GM23248 (cell line): Measurements from ENCODE around the gene ZNF554. TPM values are rescaled to one million over a fixed set of nuclear protein-coding genes. Genes with fewer than 3 reads are reported as not detected.
"Not testable (repeated sequence)": the region's sequence is repeated elsewhere in the genome, so short reads cannot be mapped to it uniquely, and the experiment has no call there.

Experiments used
- DNase-seq: peaks from one replicate; pipeline ENCODE4 v3.0.0-alpha.2; 2015
- H2AFZ ChIP-seq: fragments of 200-600 bp; sonication (generic); 2 replicates; pipeline ENCODE4 v1.6.1; 2016; ENCODE audit warnings: antibody characterized with exemption
- H3F3A ChIP-seq: fragments of 200-600 bp; sonication (generic); 2 replicates; pipeline ENCODE4 v1.6.1; 2016; ENCODE audit warnings: mild to moderate bottlenecking, antibody characterized with exemption, mixed run types; ENCODE audit not compliant: insufficient read depth
- H3K27ac ChIP-seq: fragments of 200-600 bp; sonication (generic); 2 replicates; pipeline ENCODE4 v1.5.1; 2016; ENCODE audit warnings: mild to moderate bottlenecking
- H3K27me3 ChIP-seq: fragments of 200-600 bp; sonication (generic); replicated peaks from 2 replicates; pipeline ENCODE4 v1.6.1; 2016; ENCODE audit warnings: mild to moderate bottlenecking; ENCODE audit not compliant: insufficient read depth
- H3K36me3 ChIP-seq: fragments of 200-600 bp; sonication (generic); 2 replicates; pipeline ENCODE4 v1.6.1; 2016; ENCODE audit warnings: low read depth, mild to moderate bottlenecking
- H3K4me1 ChIP-seq: fragments of 200-600 bp; sonication (generic); 2 replicates; pipeline ENCODE4 v1.6.1; 2016; ENCODE audit warnings: mild to moderate bottlenecking; ENCODE audit not compliant: insufficient read depth
- H3K4me2 ChIP-seq: fragments of 200-600 bp; sonication (generic); one replicate; pipeline ENCODE4 v1.6.1; 2016; ENCODE audit warnings: mild to moderate bottlenecking; ENCODE audit not compliant: unreplicated experiment
- H3K4me3 ChIP-seq: fragments of 200-600 bp; sonication (generic); 2 replicates; pipeline ENCODE4 v1.5.1; 2016; ENCODE audit warnings: mild to moderate bottlenecking
- H3K79me2 ChIP-seq: fragments of 200-600 bp; sonication (generic); 2 replicates; pipeline ENCODE4 v1.6.1; 2016; ENCODE audit warnings: mild to moderate bottlenecking; ENCODE audit not compliant: insufficient read depth
- H3K9ac ChIP-seq: fragments of 200-600 bp; sonication (generic); 2 replicates; pipeline ENCODE4 v1.6.1; 2016; ENCODE audit warnings: mild to moderate bottlenecking
- H3K9me2 ChIP-seq: fragments of 200-600 bp; sonication (generic); 2 replicates; pipeline ENCODE4 v1.6.1; 2016; ENCODE audit warnings: mixed run types, mild to moderate bottlenecking, moderate library complexity; ENCODE audit not compliant: insufficient read depth
- H3K9me3 ChIP-seq: fragments of 200-600 bp; sonication (generic); one replicate; pipeline ENCODE4 v1.6.1; 2017; ENCODE audit warnings: low read depth
- H4K20me1 ChIP-seq: fragments of 200-600 bp; sonication (generic); 2 replicates; pipeline ENCODE4 v1.6.0; 2016; ENCODE audit not compliant: insufficient read depth
- EZH2 ChIP-seq: fragments of 200-600 bp; sonication (generic); IDR thresholded peaks from 2 replicates; pipeline ENCODE4 v1.6.1; 2018; ENCODE audit warnings: antibody characterized with exemption, mild to moderate bottlenecking; ENCODE audit not compliant: insufficient read depth, poor library complexity, severe bottlenecking
- EZH2phosphoT487 ChIP-seq: fragments of 200-600 bp; sonication (generic); IDR thresholded peaks from 2 replicates; pipeline ENCODE4 v1.6.1; 2018; ENCODE audit warnings: antibody characterized with exemption, moderate library complexity, mild to moderate bottlenecking, low read depth; ENCODE audit not compliant: insufficient read depth
- WGBS, 2 experiments: methylation state at CpG; one replicate each; pipeline ENCODE4 v1.1.6; 2015 to 2017; ENCODE audit warnings: low lambda C conversion rate in 2 of 2, low coverage in 1 of 2; ENCODE audit errors: missing lambda C conversion rate in 2 of 2; 5-methylcytosine and 5-hydroxymethylcytosine counted together
- in situ Hi-C: fragments of 300-500 bp; cut with MboI; formaldehyde crosslinking; loops from 2 replicates; pipeline ENCODE4 v1.15.0; 2020
- polyA plus RNA-seq: library from polyadenylated mRNA; unstranded; fragments of >200 nt; fragmentation: Nextera tagmentation; extraction: Ambion mirVana; gene quantifications from 2 replicates; pipeline ENCODE4 v1.2.1, GENCODE V29; 2016
- total RNA-seq: library from RNA; depleted of rRNA; stranded (reverse); fragments of >200 nt; shearing (Covaris generic); gene quantifications from 2 replicates; pipeline ENCODE4 v1.2.3, GENCODE V29; 2014

The ZNF554 gene
- total and polyA plus RNA-seq, 2 experiments from 2014 or later, result 1.4 to 2.9 TPM

GRCh38 chr19:2866495-2867024 is 46.9 kb downstream of the ZNF554 start:
- no peak for DNase-seq
- H2AFZ ChIP-seq, result no peak overlapping the region
- TF ChIP-seq EZH2, result no peak
- TF ChIP-seq EZH2phosphoT487, result no peak
- H3K4me3 ChIP-seq, result no peak overlapping the region
- in situ Hi-C loops, result loop anchor here (25.0 kb wide), 1 partner anchor 204 kb away; no protein-coding TSS in a partner anchor
- H3F3A ChIP-seq, result no peaks in the 10 kb centered on the region
- no peaks in the 10 kb centered on the region for H3K9me3 ChIP-seq
- no peak overlapping the region for H3K27ac ChIP-seq
- no peaks in the 10 kb centered on the region for H3K79me2 ChIP-seq
- H3K27me3 ChIP-seq, result no peaks in the 10 kb centered on the region
- H3K4me1 ChIP-seq, result no peaks in the 10 kb centered on the region
- H4K20me1 ChIP-seq, result no peaks in the 10 kb centered on the region
- H3K36me3 ChIP-seq, result no peaks in the 10 kb centered on the region
- no peak overlapping the region for H3K9ac ChIP-seq
- no peak overlapping the region for H3K4me2 ChIP-seq
- WGBS, 2 experiments, result 56 to 58% methylated on average over 8 of the region's 8 CpGs
- H3K9me2 ChIP-seq, result no peaks in the 10 kb centered on the region

- in situ Hi-C loops, result loop anchor here (25.0 kb wide), 1 partner anchor 205 kb away; no protein-coding TSS in a partner anchor
- H3K9me2 ChIP-seq, result no peaks in the 10 kb centered on the region
- H3K36me3 ChIP-seq, result no peaks in the 10 kb centered on the region
- H2AFZ ChIP-seq, result no peak within 1 kb of the TSS
- no peak within 1 kb of the TSS for H3K4me3 ChIP-seq
- no peak for TF ChIP-seq EZH2phosphoT487
- no peak for TF ChIP-seq EZH2
- no peaks in the 10 kb centered on the region for H4K20me1 ChIP-seq
- H3K4me1 ChIP-seq, result no peaks in the 10 kb centered on the region
- H3K79me2 ChIP-seq, result no peaks in the 10 kb centered on the region
- WGBS, 2 experiments, result 61 to 69% methylated on average over 32 to 36 of the region's 36 CpGs
- no peak within 1 kb of the TSS for H3K27ac ChIP-seq
- no peaks in the 10 kb centered on the region for H3K27me3 ChIP-seq
- H3K4me2 ChIP-seq, result no peak within 1 kb of the TSS
- no peak within 1 kb of the TSS for H3K9ac ChIP-seq
- H3K9me3 ChIP-seq, result no peaks in the 10 kb centered on the region
- H3F3A ChIP-seq, result no peaks in the 10 kb centered on the region
- peak; percentile 12 for DNase-seq
Observed at GRCh38 chr19:2867025-2867991, 47.6 kb downstream of the ZNF554 start, which contains the start of gene ZNF556. Gene ZNF556, plus strand, starts transcription at chr19:2867335. Its CDS starts 87 bp downstream, at chr19:2867422.

- no peaks in the 10 kb centered on the region for H3K27me3 ChIP-seq
- TF ChIP-seq EZH2phosphoT487, result no peak
- no peak for TF ChIP-seq EZH2
- in situ Hi-C loops, result loop anchor here (25.0 kb wide), 1 partner anchor 207 kb away; no protein-coding TSS in a partner anchor
- H3K4me2 ChIP-seq, result no peak overlapping the region
- DNase-seq, result no peak
- H3K36me3 ChIP-seq, result no peaks in the 10 kb centered on the region
- H3K4me1 ChIP-seq, result no peaks in the 10 kb centered on the region
- no peak overlapping the region for H3K9ac ChIP-seq
- no peaks in the 10 kb centered on the region for H3F3A ChIP-seq
- H3K9me2 ChIP-seq, result no peaks in the 10 kb centered on the region
- no peaks in the 10 kb centered on the region for H3K79me2 ChIP-seq
- H4K20me1 ChIP-seq, result no peaks in the 10 kb centered on the region
- H3K9me3 ChIP-seq, result no peaks in the 10 kb centered on the region
- 70 to 76% methylated on average over 10 of the region's 10 CpGs for WGBS, 2 experiments
- no peak overlapping the region for H2AFZ ChIP-seq
- H3K4me3 ChIP-seq, result no peak overlapping the region
- H3K27ac ChIP-seq, result no peak overlapping the region
Observed at GRCh38 chr19:2869618-2870017, 50.0 kb downstream of the ZNF554 start.

GRCh38 chr19:2872175-2872574 is 52.5 kb downstream of the ZNF554 start:
- not testable (repeated sequence) for H3F3A ChIP-seq, H3K4me3 ChIP-seq, H2AFZ ChIP-seq, H3K27ac ChIP-seq, H3K4me2 ChIP-seq, H3K9ac ChIP-seq, H4K20me1 ChIP-seq, H3K4me1 ChIP-seq, H3K9me3 ChIP-seq, H3K9me2 ChIP-seq, H3K27me3 ChIP-seq, H3K79me2 ChIP-seq, H3K36me3 ChIP-seq
- WGBS, 2 experiments, result 10 to 13% methylated on average over 11 of the region's 11 CpGs
- in situ Hi-C loops, result loop anchor here (25.0 kb wide), 1 partner anchor 210 kb away; no protein-coding TSS in a partner anchor
- DNase-seq, result peak; percentile 31
